Stimulated activated naive CD8-positive, alpha-beta T cell treated with anti-CD3 and anti-CD28 coated beads, Interleukin-15, Interleukin-2, amounts not matched to agents 100 ng/mL and 50 ng/mL, for 24 hours (primary cell): ENCODE results near the gene OR2G6.
"Not testable (repeated sequence)": the region's sequence is repeated elsewhere in the genome, so short reads cannot be mapped to it uniquely, and the experiment has no call there.

Source experiments
- H3K27ac Mint-ChIP-seq: one replicate; pipeline ENCODE4 v1.8.0; 2021; ENCODE audit warnings: mild to moderate bottlenecking, mixed read lengths
- H3K27me3 Mint-ChIP-seq: one replicate; pipeline ENCODE4 v1.8.0; 2021; ENCODE audit warnings: mixed read lengths
- H3K36me3 Mint-ChIP-seq: one replicate; pipeline ENCODE4 v1.8.0; 2021; ENCODE audit warnings: low read depth, mixed read lengths
- H3K4me1 Mint-ChIP-seq: one replicate; pipeline ENCODE4 v1.8.0; 2021; ENCODE audit warnings: low read depth, mixed read lengths
- H3K4me3 Mint-ChIP-seq: one replicate; pipeline ENCODE4 v1.8.0; 2021; ENCODE audit warnings: mild to moderate bottlenecking, mixed read lengths
- H3K9me3 Mint-ChIP-seq: one replicate; pipeline ENCODE4 v1.8.0; 2021; ENCODE audit warnings: mixed read lengths

Gene OR2G6

DNA sequence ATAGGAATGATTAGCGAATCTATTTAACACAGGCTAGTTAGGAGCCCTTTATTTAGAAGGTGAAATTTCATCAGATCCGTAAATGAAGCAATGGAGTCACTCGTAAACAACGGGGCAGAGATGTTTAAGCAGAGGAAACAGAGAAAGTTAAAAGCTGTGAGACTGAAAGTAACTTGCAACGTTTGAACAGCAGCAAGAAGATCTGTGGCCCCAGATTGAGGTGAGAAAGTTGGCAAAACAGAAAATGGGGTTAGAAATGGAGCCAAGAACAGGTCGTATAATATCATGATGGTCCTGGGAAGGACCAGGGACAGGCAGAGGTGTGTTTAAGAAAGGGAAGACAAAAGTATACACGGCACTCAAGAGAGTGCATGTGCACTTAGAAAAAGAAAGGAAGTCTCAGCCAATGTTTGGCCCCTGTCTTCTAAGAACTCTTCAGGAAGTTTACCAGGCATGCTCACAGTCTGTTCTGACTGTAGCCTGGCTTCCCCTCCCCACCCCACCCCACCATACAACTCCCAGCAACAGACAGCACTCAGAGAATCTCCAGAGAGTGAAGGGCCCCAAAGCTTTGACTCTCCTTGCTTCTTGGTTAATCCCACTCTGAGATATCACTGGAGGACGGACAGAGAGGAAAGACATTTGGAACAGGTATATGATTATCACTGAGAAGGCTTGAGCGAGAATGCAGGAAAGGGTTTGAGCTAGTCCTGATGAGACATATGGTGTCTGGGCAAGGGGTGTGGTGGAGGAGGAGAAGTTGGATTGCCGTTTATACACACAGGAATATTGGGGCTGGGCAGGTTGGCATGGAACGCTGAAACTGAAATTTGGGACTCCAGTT, 57.9 kb downstream of the OR2G6 start:
- peak overlapping the region; percentile 84 for H3K4me3 Mint-ChIP-seq
- H3K27me3 Mint-ChIP-seq, H3K9me3 Mint-ChIP-seq, H3K36me3 Mint-ChIP-seq: not testable (repeated sequence)
- peaks cover 14% of the 10 kb centered on the region for H3K4me1 Mint-ChIP-seq
- H3K27ac Mint-ChIP-seq: peak overlapping the region; percentile 98

DNA sequence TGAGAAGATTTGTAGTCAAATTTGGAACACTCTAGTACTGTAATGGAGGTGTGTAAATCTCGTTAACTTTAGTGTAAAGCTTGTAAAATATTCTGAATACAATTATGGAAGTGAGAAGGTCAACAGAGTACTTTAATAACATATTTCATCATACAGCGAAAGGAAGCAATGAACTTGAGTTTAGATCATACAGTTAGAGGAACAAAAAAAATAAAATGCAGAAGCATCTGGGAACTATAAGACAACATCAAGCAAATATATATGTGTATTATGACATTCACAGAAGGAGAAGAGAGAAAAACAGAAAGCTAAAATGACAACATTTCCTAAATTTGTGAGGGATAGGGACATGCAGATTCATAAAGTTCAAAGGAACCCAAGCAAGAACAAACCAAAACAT, 61.2 kb downstream of the OR2G6 start:
- H3K4me3 Mint-ChIP-seq, H3K27me3 Mint-ChIP-seq, H3K27ac Mint-ChIP-seq, H3K9me3 Mint-ChIP-seq, H3K36me3 Mint-ChIP-seq: not testable (repeated sequence)
- H3K4me1 Mint-ChIP-seq: peaks cover 15% of the 10 kb centered on the region

DNA sequence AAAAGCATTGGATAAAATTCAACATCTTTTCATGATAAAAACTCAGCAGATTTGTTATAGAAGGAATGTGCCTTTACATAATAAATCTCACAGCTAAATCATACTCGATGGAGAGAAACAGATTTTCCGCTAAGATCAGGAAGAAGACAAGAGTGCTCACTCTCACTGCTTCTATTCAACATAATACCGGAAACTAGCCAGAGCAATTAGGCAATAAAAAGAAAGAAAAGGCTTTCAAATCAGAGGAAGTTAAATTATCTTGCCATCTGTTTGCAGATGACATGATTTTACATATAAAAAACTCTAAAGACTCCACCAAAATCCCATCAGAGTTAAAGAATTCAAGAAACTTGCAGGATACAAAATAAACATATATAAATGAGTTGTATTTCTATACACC, 62.9 kb downstream of the OR2G6 start:
- H3K27me3 Mint-ChIP-seq, H3K9me3 Mint-ChIP-seq, H3K36me3 Mint-ChIP-seq, H3K4me3 Mint-ChIP-seq, H3K27ac Mint-ChIP-seq: not testable (repeated sequence)
- peaks cover 10% of the 10 kb centered on the region for H3K4me1 Mint-ChIP-seq

DNA sequence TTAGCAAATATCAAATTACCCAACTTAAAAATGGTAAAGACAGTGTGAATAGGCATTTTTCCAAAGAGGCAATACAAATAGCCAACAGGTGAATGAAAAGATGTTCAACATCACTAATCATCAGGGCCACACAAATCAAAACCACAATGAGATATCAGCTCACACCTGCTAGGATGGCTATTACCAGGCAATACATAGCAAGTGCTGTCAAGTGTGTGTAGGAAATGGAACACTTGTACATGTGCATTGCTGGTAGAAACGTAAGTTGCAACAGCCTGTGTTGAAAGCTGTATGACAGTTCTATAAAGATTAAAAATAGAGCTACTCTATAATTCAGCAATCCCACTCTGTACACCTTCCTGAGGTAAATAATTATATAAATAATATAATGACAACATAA, 64.2 kb downstream of the OR2G6 start:
- not testable (repeated sequence) for H3K27me3 Mint-ChIP-seq, H3K4me1 Mint-ChIP-seq, H3K36me3 Mint-ChIP-seq, H3K27ac Mint-ChIP-seq, H3K4me3 Mint-ChIP-seq, H3K9me3 Mint-ChIP-seq

DNA sequence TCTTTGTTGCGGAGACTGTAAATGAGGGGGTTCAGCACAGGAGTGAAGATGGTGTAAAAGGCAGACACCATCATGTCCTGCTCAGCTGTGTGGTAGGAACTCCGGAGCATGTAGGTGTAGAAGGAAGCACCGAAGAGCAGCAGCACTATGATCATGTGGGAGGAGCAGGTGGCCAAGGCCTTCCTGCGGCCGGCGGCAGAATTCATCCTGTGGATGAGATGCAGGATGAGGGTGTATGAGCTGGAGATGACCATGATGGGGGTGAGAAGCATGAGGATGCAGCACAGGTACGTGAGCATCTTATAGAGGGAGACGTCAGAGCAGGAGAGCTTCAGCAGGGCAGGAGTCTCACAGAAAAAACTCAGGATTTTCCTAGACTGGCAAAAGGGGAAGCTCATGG, 66.0 kb downstream of the OR2G6 start:
- not testable (repeated sequence) for H3K27ac Mint-ChIP-seq, H3K36me3 Mint-ChIP-seq, H3K4me3 Mint-ChIP-seq, H3K9me3 Mint-ChIP-seq, H3K27me3 Mint-ChIP-seq, H3K4me1 Mint-ChIP-seq

DNA sequence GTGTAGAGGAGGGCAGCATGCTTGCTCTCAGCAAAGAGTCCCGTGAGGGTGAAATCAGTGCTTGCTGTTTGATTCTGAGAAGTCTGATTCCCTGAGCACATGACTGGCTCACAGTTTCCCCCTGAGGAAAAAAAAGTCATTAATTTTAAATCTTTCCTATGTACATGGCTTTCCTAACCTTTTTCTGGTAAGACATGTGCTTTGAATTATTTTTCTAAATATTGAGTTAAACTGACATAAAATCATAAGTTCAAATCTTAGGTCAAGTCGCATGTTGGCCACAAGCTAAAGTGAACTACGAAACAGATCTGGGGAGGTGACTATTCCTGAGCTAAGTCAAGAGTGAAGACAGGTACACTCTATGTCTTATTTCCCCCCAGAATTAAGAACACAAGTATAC, 66.8 kb downstream of the OR2G6 start, which contains the start of gene OR2T34:
Gene OR2T34, minus strand, starts transcription at position 101 of the 400 bp plus-strand sequence. Its CDS starts 0 bp downstream, at position 101.
- not testable (repeated sequence) for H3K27ac Mint-ChIP-seq, H3K9me3 Mint-ChIP-seq, H3K4me1 Mint-ChIP-seq, H3K36me3 Mint-ChIP-seq, H3K27me3 Mint-ChIP-seq, H3K4me3 Mint-ChIP-seq

DNA sequence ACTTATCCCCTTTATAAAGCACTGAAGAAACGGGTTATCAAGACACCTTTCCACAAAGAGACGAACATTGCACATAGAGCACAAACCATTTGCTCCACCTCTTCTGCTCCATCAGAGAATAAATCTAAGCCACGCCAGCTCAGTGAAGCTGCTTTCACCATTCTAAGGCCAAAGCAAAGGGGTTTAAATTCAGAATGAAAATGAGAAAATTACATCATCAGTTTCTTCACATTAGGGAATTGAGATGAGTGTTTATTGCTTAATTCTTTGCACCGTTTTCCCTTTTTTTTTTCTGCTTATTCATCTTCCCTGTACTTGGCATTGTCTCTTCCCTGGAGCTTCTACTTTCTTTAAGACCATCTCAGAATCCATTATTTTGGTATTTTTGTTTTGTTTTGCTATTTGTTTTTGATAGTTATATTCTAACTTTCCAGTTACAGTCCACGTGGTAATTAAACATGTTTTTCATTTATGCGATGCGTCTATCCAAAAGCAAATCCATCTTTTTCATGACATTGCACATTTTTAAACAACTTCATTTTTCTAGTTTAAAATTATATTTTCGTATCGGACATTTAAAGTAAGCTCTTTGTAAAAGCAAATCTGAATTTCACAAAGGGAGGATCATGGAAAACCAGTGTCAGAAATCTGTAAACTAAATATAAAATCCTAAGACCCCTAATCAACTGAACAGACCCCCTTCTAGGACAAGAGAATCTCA, 68.5 kb downstream of the OR2G6 start:
- no peaks in the 10 kb centered on the region for H3K27me3 Mint-ChIP-seq
- H3K4me3 Mint-ChIP-seq: no peak overlapping the region
- H3K36me3 Mint-ChIP-seq: no peaks in the 10 kb centered on the region
- H3K4me1 Mint-ChIP-seq: no peaks in the 10 kb centered on the region
- no peak overlapping the region for H3K27ac Mint-ChIP-seq
- no peaks in the 10 kb centered on the region for H3K9me3 Mint-ChIP-seq
